ENCODE measurements around the gene RASL11A. TPM values are rescaled to one million over a fixed set of nuclear protein-coding genes. Genes with fewer than 3 reads are reported as not detected.
A peak's percentile ranks its signal among the peaks of the same experiment; 100 is the strongest.

The RASL11A gene
- total RNA-seq, 1 experiment from 2014 or later: 59.7 TPM

DNA sequence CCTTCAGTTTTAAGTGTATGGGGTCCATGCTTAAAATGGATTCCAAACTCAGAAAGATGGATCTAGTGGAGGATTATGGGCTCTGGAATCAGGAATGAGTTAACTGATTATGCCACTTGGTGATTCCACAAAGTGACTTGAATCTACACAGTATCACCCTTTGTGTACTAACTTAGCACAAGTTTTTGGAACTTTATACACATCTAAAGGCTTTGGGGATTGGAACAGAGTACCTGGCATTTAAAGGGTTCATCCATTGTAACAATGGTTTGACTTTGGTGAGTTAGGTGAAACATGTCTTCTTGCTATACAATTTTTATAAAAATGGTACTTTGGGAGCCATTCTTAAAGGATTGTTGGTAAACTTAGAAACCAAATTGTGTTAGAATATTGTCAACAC is 18.2 kb upstream of the RASL11A start:
- intact Hi-C loops (cut with micrococcal nuclease): no loop called here
- CTCF ChIA-PET: no interaction called here
- H3K79me2 ChIP-seq (ENCODE audit: low read length): peaks cover 60% of the 10 kb centered on the region

DNA sequence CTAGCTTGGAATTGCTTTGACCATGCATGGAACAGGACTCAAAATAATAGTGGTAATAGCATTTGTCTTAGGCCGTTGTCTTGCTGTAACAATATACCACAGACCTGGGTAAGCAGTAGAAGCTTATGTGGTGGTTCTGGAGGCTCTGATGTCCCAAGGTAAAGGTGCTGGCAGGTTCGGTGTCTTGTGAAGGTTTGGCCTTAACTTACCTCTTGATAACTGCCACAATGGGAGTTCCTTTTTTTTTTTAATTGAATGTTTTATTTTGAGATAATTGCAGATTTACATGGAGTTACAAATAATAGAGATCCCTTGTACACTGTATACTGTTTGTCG is 13.4 kb upstream of the RASL11A start:
- H3K9me2 ChIP-seq (replicated peaks; ENCODE audit: low read length): no peaks in the 10 kb centered on the region
- POLR2A ChIA-PET (ENCODE audit: unreplicated experiment): interaction anchor here (0.5 to 0.6 kb wide), 2 partner anchors 96 to 272 kb away, joined by 4 to 5 read pairs; no protein-coding TSS in a partner anchor
- H3K4me2 ChIP-seq (ENCODE audit: low read length): no peak overlapping the region
- no peak for ATAC-seq
- peaks cover 62% of the 10 kb centered on the region for H4K20me1 ChIP-seq (ENCODE audit: low read length)
- no peak overlapping the region for H2AFZ ChIP-seq (ENCODE audit: low read length)
- no peaks in the 10 kb centered on the region for H3K9me3 ChIP-seq (ENCODE audit: low read length)
- H3K9ac ChIP-seq (ENCODE audit: low read length): no peak overlapping the region
- no peak for TF ChIP-seq EZH2phosphoT487 (IDR thresholded peaks at IDR 0.05; ENCODE audit: borderline replicate concordance, low read length)
- TF ChIP-seq, protein P1, sequence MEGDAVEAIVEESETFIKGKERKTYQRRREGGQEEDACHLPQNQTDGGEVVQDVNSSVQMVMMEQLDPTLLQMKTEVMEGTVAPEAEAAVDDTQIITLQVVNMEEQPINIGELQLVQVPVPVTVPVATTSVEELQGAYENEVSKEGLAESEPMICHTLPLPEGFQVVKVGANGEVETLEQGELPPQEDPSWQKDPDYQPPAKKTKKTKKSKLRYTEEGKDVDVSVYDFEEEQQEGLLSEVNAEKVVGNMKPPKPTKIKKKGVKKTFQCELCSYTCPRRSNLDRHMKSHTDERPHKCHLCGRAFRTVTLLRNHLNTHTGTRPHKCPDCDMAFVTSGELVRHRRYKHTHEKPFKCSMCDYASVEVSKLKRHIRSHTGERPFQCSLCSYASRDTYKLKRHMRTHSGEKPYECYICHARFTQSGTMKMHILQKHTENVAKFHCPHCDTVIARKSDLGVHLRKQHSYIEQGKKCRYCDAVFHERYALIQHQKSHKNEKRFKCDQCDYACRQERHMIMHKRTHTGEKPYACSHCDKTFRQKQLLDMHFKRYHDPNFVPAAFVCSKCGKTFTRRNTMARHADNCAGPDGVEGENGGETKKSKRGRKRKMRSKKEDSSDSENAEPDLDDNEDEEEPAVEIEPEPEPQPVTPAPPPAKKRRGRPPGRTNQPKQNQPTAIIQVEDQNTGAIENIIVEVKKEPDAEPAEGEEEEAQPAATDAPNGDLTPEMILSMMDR (conservative IDR thresholded peaks at IDR 0.05; ENCODE audit: low read depth, low read length): no peak
- no peak for TF ChIP-seq EZH2 (IDR thresholded peaks at IDR 0.05; ENCODE audit: low read length, unreplicated experiment)
- H3K4me1 ChIP-seq (ENCODE audit: insufficient read depth, low read length): peaks cover 25% of the 10 kb centered on the region
- no peak overlapping the region for H3K4me3 ChIP-seq (ENCODE audit: low read length)
- intact Hi-C loops (cut with micrococcal nuclease): no loop called here
- H3K79me2 ChIP-seq (ENCODE audit: low read length): peaks cover 38% of the 10 kb centered on the region
- no peak for DNase-seq
- no peak overlapping the region for H3K27ac ChIP-seq (ENCODE audit: low read length)
- no peaks in the 10 kb centered on the region for H3K27me3 ChIP-seq (ENCODE audit: low read length)
- no TSS peak for BruUV-seq (replicated peaks)
- CTCF ChIA-PET: no interaction called here
- peaks cover 62% of the 10 kb centered on the region for H3K36me3 ChIP-seq (ENCODE audit: low read depth, low read length)
- H3F3A ChIP-seq (ENCODE audit: low read length, unreplicated experiment): peaks cover 14% of the 10 kb centered on the region

More for the DNA sequence above, 18.2 kb upstream of the RASL11A start:
- Histone ChIP-seq H3K27me3 (ENCODE audit: low read length) (no peaks in the 10 kb centered on the region), H3K9me2 (replicated peaks; ENCODE audit: low read length) (no peaks in the 10 kb centered on the region), H3K4me3 (ENCODE audit: low read length) (peak overlapping the region; percentile 90), H3K9me3 (ENCODE audit: low read length) (no peaks in the 10 kb centered on the region), H3K27ac (ENCODE audit: low read length) (peak overlapping the region; percentile 89; the same call in 1 of the 2 replicates), H4K20me1 (ENCODE audit: low read length) (peaks cover 46% of the 10 kb centered on the region), H3K36me3 (ENCODE audit: low read depth, low read length) (peaks cover 55% of the 10 kb centered on the region), H3K4me1 (ENCODE audit: insufficient read depth, low read length) (peaks cover 20% of the 10 kb centered on the region), H2AFZ (ENCODE audit: low read length) (no peak overlapping the region), H3K9ac (ENCODE audit: low read length) (peak overlapping the region; percentile 100), H3F3A (ENCODE audit: low read length, unreplicated experiment) (peaks cover 10% of the 10 kb centered on the region), H3K4me2 (ENCODE audit: low read length) (peak overlapping the region; percentile 93)
- DNase-seq (no peak), ATAC-seq (no peak)
- TF ChIP-seq EZH2 (IDR thresholded peaks at IDR 0.05; ENCODE audit: low read length, unreplicated experiment) (no peak), EZH2phosphoT487 (IDR thresholded peaks at IDR 0.05; ENCODE audit: borderline replicate concordance, low read length) (no peak)
- TF ChIP-seq, protein P1 (conservative IDR thresholded peaks at IDR 0.05; ENCODE audit: low read depth, low read length): no peak
- BruUV-seq (replicated peaks): no TSS peak
- POLR2A ChIA-PET (ENCODE audit: unreplicated experiment): no interaction called here

DNA sequence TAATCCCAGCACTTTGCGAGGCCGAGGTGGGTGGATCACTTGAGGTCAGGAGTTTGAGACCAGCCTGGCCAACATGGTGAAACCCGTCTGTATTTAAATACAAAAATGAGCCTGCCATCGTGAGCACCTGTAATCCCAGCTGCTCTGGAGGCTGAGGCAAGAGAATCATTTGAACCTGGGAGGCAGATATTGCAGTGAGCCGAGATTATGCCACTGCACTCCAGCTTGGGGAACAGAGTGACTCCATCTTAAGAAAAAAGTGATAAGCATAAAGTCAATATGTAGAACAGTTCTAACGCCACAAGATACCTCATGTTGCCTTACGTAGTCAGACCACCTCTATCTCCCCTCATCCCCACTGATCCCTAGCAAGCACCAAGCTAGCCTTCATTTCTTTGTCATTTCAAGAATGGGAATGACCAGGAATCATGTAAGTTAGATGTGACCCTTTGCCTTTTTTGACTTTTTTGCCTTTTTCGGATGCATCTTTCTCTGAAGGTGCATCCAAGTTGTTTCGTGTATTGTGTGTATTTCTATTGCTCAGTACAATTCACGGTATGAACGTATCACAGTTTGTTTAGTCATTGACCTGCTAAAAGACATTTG is 12.9 kb upstream of the RASL11A start:
- Histone ChIP-seq H3F3A (ENCODE audit: low read length, unreplicated experiment) (peaks cover 14% of the 10 kb centered on the region), H4K20me1 (ENCODE audit: low read length) (peaks cover 57% of the 10 kb centered on the region), H2AFZ (ENCODE audit: low read length) (no peak overlapping the region), H3K27ac (ENCODE audit: low read length) (no peak overlapping the region), H3K9me3 (ENCODE audit: low read length) (no peaks in the 10 kb centered on the region), H3K4me3 (ENCODE audit: low read length) (no peak overlapping the region), H3K9ac (ENCODE audit: low read length) (no peak overlapping the region), H3K36me3 (ENCODE audit: low read depth, low read length) (peaks cover 57% of the 10 kb centered on the region), H3K9me2 (replicated peaks; ENCODE audit: low read length) (no peaks in the 10 kb centered on the region), H3K4me2 (ENCODE audit: low read length) (no peak overlapping the region), H3K4me1 (ENCODE audit: insufficient read depth, low read length) (peaks cover 25% of the 10 kb centered on the region), H3K27me3 (ENCODE audit: low read length) (no peaks in the 10 kb centered on the region), H3K79me2 (ENCODE audit: low read length) (peaks cover 33% of the 10 kb centered on the region)
- POLR2A ChIA-PET (ENCODE audit: unreplicated experiment): interaction anchor here (0.5 kb wide), 1 partner anchor 96 kb away, joined by 4 read pairs; no protein-coding TSS in a partner anchor
- no TSS peak for BruUV-seq (replicated peaks)
- TF ChIP-seq, protein P1 (conservative IDR thresholded peaks at IDR 0.05; ENCODE audit: low read depth, low read length): no peak
- TF ChIP-seq EZH2phosphoT487 (IDR thresholded peaks at IDR 0.05; ENCODE audit: borderline replicate concordance, low read length) (no peak), EZH2 (IDR thresholded peaks at IDR 0.05; ENCODE audit: low read length, unreplicated experiment) (no peak)
- CTCF ChIA-PET: no interaction called here
- DNase-seq (no peak), ATAC-seq (no peak)
- intact Hi-C loops (cut with micrococcal nuclease): no loop called here
